ENCODE data around the gene STEAP1B.
"Not testable (repeated sequence)": the region's sequence is repeated elsewhere in the genome, so short reads cannot be mapped to it uniquely, and the experiment has no call there.

The STEAP1B gene

DNA sequence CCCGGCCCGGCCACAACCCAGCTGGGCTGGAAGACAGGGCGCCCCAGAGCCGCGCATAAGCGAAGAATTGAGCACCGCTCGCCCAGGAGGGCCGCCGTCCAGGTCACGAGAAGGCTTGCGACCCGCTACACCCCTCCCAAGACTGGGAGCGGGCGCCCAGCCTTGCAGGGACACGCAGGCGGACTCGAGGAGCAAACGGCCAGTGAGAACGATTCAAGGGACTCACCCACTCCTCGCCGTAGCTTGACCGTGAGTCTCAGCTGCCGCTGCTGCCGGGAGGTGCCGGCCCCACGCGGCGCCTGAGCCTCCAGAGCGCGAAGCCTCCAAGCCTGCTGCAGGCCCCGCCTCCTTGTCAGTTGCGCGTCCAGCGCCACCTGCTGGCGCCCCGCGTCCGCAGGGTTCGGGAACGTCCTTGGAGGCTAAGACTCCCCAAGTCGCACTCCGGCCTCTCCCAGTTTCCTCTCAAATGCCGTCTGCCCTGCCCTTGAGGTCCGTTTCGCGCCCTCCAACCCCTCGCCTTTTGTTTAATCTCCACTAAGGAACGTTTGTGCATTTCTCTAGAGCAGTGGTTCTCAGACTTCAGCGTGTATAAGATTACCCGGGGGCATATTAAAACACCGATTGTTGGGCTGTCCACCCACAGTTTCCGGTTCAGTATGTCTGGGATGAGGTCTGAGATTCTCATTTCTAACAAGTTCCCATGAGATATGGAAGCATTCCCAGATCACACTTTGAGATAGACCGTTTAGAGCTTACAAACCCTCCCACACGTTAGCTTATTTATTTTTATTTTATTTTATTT, at the start of gene STEAP1B:
TSS of gene STEAP1B (minus strand) at position 301 of the 802 bp plus-strand sequence. CDS start 5,333 bp downstream, outside the sequence.
- not testable (repeated sequence) for H3K9ac ChIP-seq (ENCODE audit: low read depth in 1 of 2, low read length in 2 of 2); H3K36me3 ChIP-seq (ENCODE audit: control insufficient read depth in 1 of 2, insufficient read depth in 2 of 2, low read length in 2 of 2); H3K27ac ChIP-seq (ENCODE audit: low read depth, low read length); H3K27me3 ChIP-seq (ENCODE audit: control insufficient read depth in 1 of 2, insufficient read depth in 2 of 2, low read length in 2 of 2); H3K4me1 ChIP-seq (ENCODE audit: control insufficient read depth in 1 of 2, insufficient read depth in 2 of 2, low read length in 2 of 2); H3K9me3 ChIP-seq (ENCODE audit: control insufficient read depth in 1 of 2, low read length in 2 of 2)
- peak within 1 kb of the TSS in 1 of 2 donors; percentile 36 for H3K4me3 ChIP-seq (ENCODE audit: low read depth in 1 of 2, low read length in 2 of 2)

DNA sequence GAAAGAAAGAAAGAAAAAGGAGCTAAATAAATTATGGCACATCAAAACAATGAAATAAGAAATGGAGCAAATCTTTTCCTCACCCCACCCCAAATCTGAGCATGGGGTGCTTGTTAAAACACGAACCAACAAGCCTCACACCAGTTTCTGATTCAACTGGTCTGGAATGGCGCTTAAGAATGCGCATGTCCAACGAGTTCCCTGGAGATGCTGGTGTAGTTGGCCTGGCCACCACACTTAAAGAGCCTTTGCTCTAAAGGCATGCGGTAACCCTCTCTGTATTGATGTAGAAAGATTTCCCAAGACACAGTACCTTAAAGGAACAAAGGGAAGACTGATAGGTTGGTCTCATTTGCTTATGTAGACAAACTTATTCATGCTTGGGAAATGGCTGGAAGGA, 49.1 kb upstream of the STEAP1B start:
- no peak overlapping the region for H3K27ac ChIP-seq (ENCODE audit: low read depth, low read length)
- no peak overlapping the region for H3K4me3 ChIP-seq (ENCODE audit: low read depth in 1 of 2, low read length in 2 of 2)
- peaks cover 0 to 15% of the 10 kb centered on the region in 2 donors for H3K4me1 ChIP-seq (ENCODE audit: control insufficient read depth in 1 of 2, insufficient read depth in 2 of 2, low read length in 2 of 2)
- H3K27me3 ChIP-seq (ENCODE audit: control insufficient read depth in 1 of 2, insufficient read depth in 2 of 2, low read length in 2 of 2) = peaks cover 45 to 57% of the 10 kb centered on the region in 2 donors
- no peaks in the 10 kb centered on the region for H3K36me3 ChIP-seq (ENCODE audit: control insufficient read depth in 1 of 2, insufficient read depth in 2 of 2, low read length in 2 of 2)
- H3K9me3 ChIP-seq (ENCODE audit: control insufficient read depth in 1 of 2, low read length in 2 of 2) = no peaks in the 10 kb centered on the region
- no peak overlapping the region for H3K9ac ChIP-seq (ENCODE audit: low read depth in 1 of 2, low read length in 2 of 2)

DNA sequence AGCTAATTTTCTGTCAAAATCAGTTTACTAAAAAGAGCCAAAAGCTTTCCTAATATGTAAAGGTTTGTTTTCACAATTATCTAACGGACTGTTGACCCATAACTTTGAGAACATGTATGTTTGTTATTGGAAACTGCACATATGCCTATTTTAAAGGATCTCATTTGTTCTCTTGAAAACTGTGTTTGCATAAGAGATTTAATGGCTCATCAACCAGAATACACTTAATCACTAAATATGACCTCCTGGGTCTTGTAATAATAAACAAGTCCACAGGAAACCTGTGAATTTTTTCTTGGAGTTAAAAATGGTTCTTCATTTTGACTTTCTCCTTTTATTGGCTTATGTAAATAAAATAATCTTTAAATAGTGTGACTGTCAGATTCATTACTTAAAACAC, 48.3 kb upstream of the STEAP1B start:
- peaks cover 0 to 15% of the 10 kb centered on the region in 2 donors for H3K4me1 ChIP-seq (ENCODE audit: control insufficient read depth in 1 of 2, insufficient read depth in 2 of 2, low read length in 2 of 2)
- H3K27me3 ChIP-seq (ENCODE audit: control insufficient read depth in 1 of 2, insufficient read depth in 2 of 2, low read length in 2 of 2) = peaks cover 49 to 53% of the 10 kb centered on the region in 2 donors
- H3K4me3 ChIP-seq (ENCODE audit: low read depth in 1 of 2, low read length in 2 of 2) = no peak overlapping the region
- H3K9me3 ChIP-seq (ENCODE audit: control insufficient read depth in 1 of 2, low read length in 2 of 2) = no peaks in the 10 kb centered on the region
- no peak overlapping the region for H3K27ac ChIP-seq (ENCODE audit: low read depth, low read length)
- H3K36me3 ChIP-seq (ENCODE audit: control insufficient read depth in 1 of 2, insufficient read depth in 2 of 2, low read length in 2 of 2) = no peaks in the 10 kb centered on the region
- H3K9ac ChIP-seq (ENCODE audit: low read depth in 1 of 2, low read length in 2 of 2) = no peak overlapping the region

DNA sequence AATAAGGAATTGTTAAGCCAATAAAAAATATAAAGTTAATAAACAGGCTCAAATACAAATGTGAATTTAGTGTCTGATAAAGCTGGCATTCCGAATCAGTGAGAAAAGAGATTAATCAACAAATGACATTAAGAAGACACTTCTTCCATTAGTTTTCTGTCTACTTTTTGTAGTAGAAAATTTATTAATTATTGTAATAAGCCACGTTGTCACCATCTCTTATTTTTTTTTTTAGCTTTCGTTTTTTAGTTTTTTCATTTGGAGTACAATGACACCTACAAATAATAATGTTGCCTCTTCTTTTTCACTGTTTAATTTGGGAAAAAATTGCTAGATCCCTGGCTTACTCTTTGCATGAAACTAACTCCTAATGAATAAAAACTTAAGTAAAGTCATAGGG, 46.8 kb upstream of the STEAP1B start:
- no peaks in the 10 kb centered on the region for H3K9me3 ChIP-seq (ENCODE audit: control insufficient read depth in 1 of 2, low read length in 2 of 2)
- H3K27me3 ChIP-seq (ENCODE audit: control insufficient read depth in 1 of 2, insufficient read depth in 2 of 2, low read length in 2 of 2) = peaks cover 41 to 42% of the 10 kb centered on the region in 2 donors
- H3K9ac ChIP-seq (ENCODE audit: low read depth in 1 of 2, low read length in 2 of 2) = no peak overlapping the region
- peaks cover 0 to 15% of the 10 kb centered on the region in 2 donors for H3K4me1 ChIP-seq (ENCODE audit: control insufficient read depth in 1 of 2, insufficient read depth in 2 of 2, low read length in 2 of 2)
- H3K36me3 ChIP-seq (ENCODE audit: control insufficient read depth in 1 of 2, insufficient read depth in 2 of 2, low read length in 2 of 2) = no peaks in the 10 kb centered on the region
- no peak overlapping the region for H3K27ac ChIP-seq (ENCODE audit: low read depth, low read length)
- no peak overlapping the region for H3K4me3 ChIP-seq (ENCODE audit: low read depth in 1 of 2, low read length in 2 of 2)

DNA sequence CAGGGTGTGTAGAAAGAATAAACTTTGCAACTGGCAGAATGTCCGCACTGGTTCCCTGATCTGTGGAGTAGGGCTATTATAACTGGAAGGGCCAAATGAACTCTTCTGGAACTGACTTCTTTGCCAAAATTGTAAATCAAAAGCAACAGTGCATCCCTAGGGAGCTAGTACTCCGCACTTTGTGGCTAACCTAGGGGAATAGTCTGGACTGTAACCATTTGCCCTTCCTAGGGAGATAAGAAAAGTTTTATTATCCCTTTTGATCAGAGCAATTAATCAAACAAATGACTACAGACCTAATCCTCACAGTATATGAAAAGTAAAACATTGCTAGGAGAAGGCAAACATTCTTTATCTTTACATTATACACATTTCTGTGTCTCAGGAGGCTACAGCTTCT, 45.5 kb upstream of the STEAP1B start:
- H3K9me3 ChIP-seq (ENCODE audit: control insufficient read depth in 1 of 2, low read length in 2 of 2) = no peaks in the 10 kb centered on the region
- H3K27ac ChIP-seq (ENCODE audit: low read depth, low read length) = no peak overlapping the region
- no peak overlapping the region for H3K4me3 ChIP-seq (ENCODE audit: low read depth in 1 of 2, low read length in 2 of 2)
- H3K36me3 ChIP-seq (ENCODE audit: control insufficient read depth in 1 of 2, insufficient read depth in 2 of 2, low read length in 2 of 2) = no peaks in the 10 kb centered on the region
- no peak overlapping the region for H3K9ac ChIP-seq (ENCODE audit: low read depth in 1 of 2, low read length in 2 of 2)
- peaks cover 0 to 15% of the 10 kb centered on the region in 2 donors for H3K4me1 ChIP-seq (ENCODE audit: control insufficient read depth in 1 of 2, insufficient read depth in 2 of 2, low read length in 2 of 2)
- peaks cover 34 to 38% of the 10 kb centered on the region in 2 donors for H3K27me3 ChIP-seq (ENCODE audit: control insufficient read depth in 1 of 2, insufficient read depth in 2 of 2, low read length in 2 of 2)

DNA sequence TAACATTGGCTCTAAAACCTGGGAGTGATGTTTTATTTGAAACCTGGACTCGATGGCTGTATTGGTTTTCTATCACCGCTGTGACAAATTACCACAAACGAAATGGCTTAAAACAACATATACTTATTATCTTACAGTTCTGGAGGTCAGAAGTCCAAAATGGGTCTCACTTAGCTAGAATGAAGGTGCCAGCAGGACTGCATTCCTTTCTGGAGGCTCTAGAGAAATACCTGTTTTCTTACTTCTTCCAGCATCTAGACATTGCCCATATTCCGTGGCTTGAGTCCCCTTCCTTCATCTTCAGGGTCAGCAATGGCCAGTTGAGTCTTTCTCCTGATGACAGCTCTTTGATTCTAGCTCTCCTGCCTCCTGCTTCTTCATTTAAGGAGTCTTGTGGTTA, 44.3 kb upstream of the STEAP1B start:
- Histone ChIP-seq H3K9me3 (ENCODE audit: control insufficient read depth in 1 of 2, low read length in 2 of 2) (no peaks in the 10 kb centered on the region), H3K4me3 (ENCODE audit: low read depth in 1 of 2, low read length in 2 of 2) (no peak overlapping the region), H3K27me3 (ENCODE audit: control insufficient read depth in 1 of 2, insufficient read depth in 2 of 2, low read length in 2 of 2) (peaks cover 21 to 26% of the 10 kb centered on the region in 2 donors)

DNA sequence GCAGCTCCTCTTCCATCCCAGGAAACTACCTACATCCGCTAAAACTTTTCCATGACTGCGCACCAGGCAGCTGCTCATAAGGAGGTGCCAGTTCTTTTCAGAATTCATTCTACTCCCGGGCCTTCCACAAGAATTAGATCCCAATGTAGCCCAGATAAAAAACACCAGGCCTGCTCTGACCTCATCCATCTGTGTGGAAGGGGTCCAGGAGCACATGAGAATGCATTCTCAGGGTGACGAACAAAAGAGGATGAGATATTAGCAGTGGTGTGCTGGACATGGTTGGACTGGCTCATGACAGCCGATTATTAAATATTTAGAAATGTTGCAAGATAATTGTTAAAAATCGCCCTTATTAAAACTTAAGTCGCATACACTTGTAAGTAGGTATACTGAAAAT, 43.2 kb upstream of the STEAP1B start:
- H3K4me3 ChIP-seq (ENCODE audit: low read depth in 1 of 2, low read length in 2 of 2) = no peak overlapping the region
- H3K27ac ChIP-seq (ENCODE audit: low read depth, low read length) = no peak overlapping the region
- peaks cover 0 to 15% of the 10 kb centered on the region in 2 donors for H3K4me1 ChIP-seq (ENCODE audit: control insufficient read depth in 1 of 2, insufficient read depth in 2 of 2, low read length in 2 of 2)
- H3K9me3 ChIP-seq (ENCODE audit: control insufficient read depth in 1 of 2, low read length in 2 of 2) = no peaks in the 10 kb centered on the region
- peaks cover 17 to 22% of the 10 kb centered on the region in 2 donors for H3K27me3 ChIP-seq (ENCODE audit: control insufficient read depth in 1 of 2, insufficient read depth in 2 of 2, low read length in 2 of 2)
- no peak overlapping the region for H3K9ac ChIP-seq (ENCODE audit: low read depth in 1 of 2, low read length in 2 of 2)
- no peaks in the 10 kb centered on the region for H3K36me3 ChIP-seq (ENCODE audit: control insufficient read depth in 1 of 2, insufficient read depth in 2 of 2, low read length in 2 of 2)

More for the DNA sequence above, 44.3 kb upstream of the STEAP1B start:
- Histone ChIP-seq H3K9ac (ENCODE audit: low read depth in 1 of 2, low read length in 2 of 2) (no peak overlapping the region), H3K4me1 (ENCODE audit: control insufficient read depth in 1 of 2, insufficient read depth in 2 of 2, low read length in 2 of 2) (peaks cover 0 to 15% of the 10 kb centered on the region in 2 donors), H3K36me3 (ENCODE audit: control insufficient read depth in 1 of 2, insufficient read depth in 2 of 2, low read length in 2 of 2) (no peaks in the 10 kb centered on the region), H3K27ac (ENCODE audit: low read depth, low read length) (no peak overlapping the region)

DNA sequence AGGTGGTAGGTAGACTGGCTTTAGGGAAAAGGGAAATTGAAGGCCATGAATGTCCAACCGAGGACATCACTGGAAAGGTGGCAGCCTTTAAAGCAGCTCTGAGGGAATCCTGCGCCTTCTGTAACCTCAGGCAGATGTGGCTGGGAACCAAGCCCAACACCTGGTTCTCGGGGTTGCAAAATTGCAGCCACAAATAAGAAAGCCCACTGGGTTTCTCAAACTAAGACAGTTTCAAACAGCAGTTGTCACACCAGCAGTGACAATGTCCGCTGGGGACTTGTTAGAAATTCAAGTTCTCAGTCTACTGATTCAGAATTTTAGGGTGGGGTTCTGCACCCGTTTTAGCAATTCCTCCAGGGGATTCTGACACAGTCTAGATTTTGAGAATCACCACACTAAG, 42.7 kb upstream of the STEAP1B start:
- H3K36me3 ChIP-seq (ENCODE audit: control insufficient read depth in 1 of 2, insufficient read depth in 2 of 2, low read length in 2 of 2) = no peaks in the 10 kb centered on the region
- no peak overlapping the region for H3K9ac ChIP-seq (ENCODE audit: low read depth in 1 of 2, low read length in 2 of 2)
- H3K4me3 ChIP-seq (ENCODE audit: low read depth in 1 of 2, low read length in 2 of 2) = no peak overlapping the region
- H3K27me3 ChIP-seq (ENCODE audit: control insufficient read depth in 1 of 2, insufficient read depth in 2 of 2, low read length in 2 of 2) = peaks cover 14 to 17% of the 10 kb centered on the region in 2 donors
- no peak overlapping the region for H3K27ac ChIP-seq (ENCODE audit: low read depth, low read length)
- no peaks in the 10 kb centered on the region for H3K9me3 ChIP-seq (ENCODE audit: control insufficient read depth in 1 of 2, low read length in 2 of 2)
- peaks cover 0 to 15% of the 10 kb centered on the region in 2 donors for H3K4me1 ChIP-seq (ENCODE audit: control insufficient read depth in 1 of 2, insufficient read depth in 2 of 2, low read length in 2 of 2)

DNA sequence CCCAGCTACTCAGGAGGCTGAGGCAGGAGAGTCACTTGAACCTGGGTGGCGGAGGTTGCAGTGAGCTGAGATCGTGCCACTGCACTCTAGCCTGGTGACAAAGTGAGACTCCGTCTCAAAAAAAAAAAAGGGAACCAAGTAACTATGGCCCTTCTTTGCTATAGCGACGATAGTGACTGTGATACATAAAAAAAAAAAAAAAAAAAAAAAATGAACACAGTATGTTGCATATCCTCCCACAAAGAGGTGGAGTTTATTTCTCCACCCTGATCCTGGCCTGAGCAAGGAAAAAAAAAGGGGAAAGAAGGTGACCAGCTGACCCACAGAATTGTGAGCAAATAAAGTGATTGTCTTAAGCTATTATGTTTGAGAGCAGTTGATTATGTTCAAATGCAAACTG, 42.3 kb upstream of the STEAP1B start:
- Histone ChIP-seq H3K4me1 (ENCODE audit: control insufficient read depth in 1 of 2, insufficient read depth in 2 of 2, low read length in 2 of 2) (peaks cover 0 to 15% of the 10 kb centered on the region in 2 donors), H3K27ac (ENCODE audit: low read depth, low read length) (no peak overlapping the region), H3K9ac (ENCODE audit: low read depth in 1 of 2, low read length in 2 of 2) (no peak overlapping the region), H3K9me3 (ENCODE audit: control insufficient read depth in 1 of 2, low read length in 2 of 2) (no peaks in the 10 kb centered on the region), H3K27me3 (ENCODE audit: control insufficient read depth in 1 of 2, insufficient read depth in 2 of 2, low read length in 2 of 2) (peaks cover 11 to 17% of the 10 kb centered on the region in 2 donors), H3K36me3 (ENCODE audit: control insufficient read depth in 1 of 2, insufficient read depth in 2 of 2, low read length in 2 of 2) (no peaks in the 10 kb centered on the region), H3K4me3 (ENCODE audit: low read depth in 1 of 2, low read length in 2 of 2) (no peak overlapping the region)

DNA sequence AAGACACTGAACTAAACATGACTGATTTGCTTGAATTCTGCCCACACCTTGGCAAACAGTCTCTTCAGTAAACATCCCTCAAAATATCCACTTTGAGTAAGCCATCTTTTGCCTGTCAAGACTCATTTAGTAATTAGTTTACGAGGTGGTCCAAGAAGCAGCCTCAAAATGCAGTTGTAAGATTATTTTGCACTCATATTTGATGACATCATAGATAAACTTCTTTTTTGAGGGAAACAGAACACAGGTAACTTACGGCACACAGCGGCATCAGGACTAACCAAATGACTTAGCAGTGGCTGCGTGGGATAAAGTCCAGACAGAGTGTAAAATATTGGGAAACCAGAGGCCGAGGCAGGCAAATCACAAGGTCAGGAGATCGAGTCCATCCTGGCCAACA, 41.8 kb upstream of the STEAP1B start:
- Histone ChIP-seq H3K27ac (ENCODE audit: low read depth, low read length) (no peak overlapping the region), H3K9me3 (ENCODE audit: control insufficient read depth in 1 of 2, low read length in 2 of 2) (no peaks in the 10 kb centered on the region), H3K36me3 (ENCODE audit: control insufficient read depth in 1 of 2, insufficient read depth in 2 of 2, low read length in 2 of 2) (no peaks in the 10 kb centered on the region), H3K4me1 (ENCODE audit: control insufficient read depth in 1 of 2, insufficient read depth in 2 of 2, low read length in 2 of 2) (peaks cover 0 to 15% of the 10 kb centered on the region in 2 donors), H3K9ac (ENCODE audit: low read depth in 1 of 2, low read length in 2 of 2) (no peak overlapping the region), H3K4me3 (ENCODE audit: low read depth in 1 of 2, low read length in 2 of 2) (no peak overlapping the region), H3K27me3 (ENCODE audit: control insufficient read depth in 1 of 2, insufficient read depth in 2 of 2, low read length in 2 of 2) (peaks cover 9 to 15% of the 10 kb centered on the region in 2 donors)

Measured in duodenal mucosa (tissue), 2 donors.